AG04450 (cell line): Measurements from ENCODE around the gene LY6G6C. TPM values are rescaled to one million over a fixed set of nuclear protein-coding genes. Genes with fewer than 3 reads are reported as not detected.
"Not testable (repeated sequence)": the region's sequence is repeated elsewhere in the genome, so short reads cannot be mapped to it uniquely, and the experiment has no call there.

Source experiments
- CTCF ChIA-PET: fragments of 300-600, 350-600 bp; formaldehyde crosslinking; extraction: SDS; loops from one replicate; lab custom pipeline; 2022; ENCODE audit warnings: antibody characterized with exemption, inconsistent platforms; lab: Charles Lee
- POLR2A ChIA-PET: fragments of 350-600 bp; formaldehyde crosslinking; extraction: SDS; loops from one replicate; lab custom pipeline; 2021; ENCODE audit warnings: antibody characterized with exemption, inconsistent platforms; lab: Yijun Ruan, JAX
- DNase-seq: peaks from one replicate; pipeline ENCODE4 v3.0.0-alpha.2; 2011; ENCODE audit warnings: low read depth, low spot score
- H3K27ac ChIP-seq: one replicate; pipeline ENCODE4 v1.5.1; 2012; ENCODE audit warnings: low read depth, low read length, control low read depth
- H3K27me3 ChIP-seq: one replicate; pipeline ENCODE4 v1.6.0; 2012; ENCODE audit warnings: low read length; ENCODE audit not compliant: control insufficient read depth, insufficient read depth
- H3K4me3 ChIP-seq: 2 replicates; pipeline ENCODE4 v1.5.1; 2011; ENCODE audit warnings: mild to moderate bottlenecking, low read depth, low read length, control low read depth
- H3K9me3 ChIP-seq: 2 replicates; pipeline ENCODE4 v1.5.1; 2012; ENCODE audit warnings: low read length; ENCODE audit not compliant: control insufficient read depth, insufficient read depth
- CTCF ChIP-seq: IDR thresholded peaks from 2 replicates; pipeline ENCODE4 v1.5.1; 2011; ENCODE audit warnings: low read depth, low read length, control low read depth, inconsistent platforms
- polyA plus RNA-seq: library from polyadenylated mRNA; depleted of rRNA; stranded (reverse); fragments of >200 nt; gene quantifications from 2 replicates; pipeline ENCODE4 v1.2.3, GENCODE V29; 2011

Gene LY6G6C
- polyA plus RNA-seq, 1 experiment = not detected

GRCh38 chr6:31712296-31712695 is 9.2 kb downstream of the LY6G6C start:
- DNase-seq = no peak
- Histone ChIP-seq H3K27me3 (peaks cover 33% of the 10 kb centered on the region), H3K4me3 (no peak overlapping the region), H3K9me3 (no peaks in the 10 kb centered on the region), H3K27ac (no peak overlapping the region)
- POLR2A ChIA-PET = no interaction called here
- CTCF ChIA-PET = interaction anchor here (1.5 to 2.2 kb wide), 2 partner anchors 9 to 79 kb away, joined by 4 to 6 read pairs; partner anchors contain the start of gene ABHD16A
- TF ChIP-seq CTCF = no peak

GRCh38 chr6:31711233-31711632 is 10.3 kb downstream of the LY6G6C start:
- Histone ChIP-seq H3K27me3 (peaks cover 31% of the 10 kb centered on the region), H3K4me3 (no peak overlapping the region), H3K9me3 (no peaks in the 10 kb centered on the region), H3K27ac (no peak overlapping the region)
- DNase-seq = no peak
- ChIA-PET POLR2A (no interaction called here), CTCF (interaction anchor here (0.7 to 1.0 kb wide), 2 partner anchors 18 to 268 kb away, joined by 4 to 5 read pairs; no protein-coding TSS in a partner anchor)
- TF ChIP-seq CTCF = no peak

GRCh38 chr6:31710523-31711219 is 10.9 kb downstream of the LY6G6C start:
- H3K27me3 ChIP-seq = peaks cover 31% of the 10 kb centered on the region
- no peak for TF ChIP-seq CTCF
- ChIA-PET CTCF (interaction anchor here (0.7 to 1.0 kb wide), 2 partner anchors 19 to 269 kb away, joined by 4 to 5 read pairs; no protein-coding TSS in a partner anchor), POLR2A (no interaction called here)
- H3K4me3 ChIP-seq = no peak overlapping the region
- DNase-seq = no peak
- H3K9me3 ChIP-seq = no peaks in the 10 kb centered on the region
- no peak overlapping the region for H3K27ac ChIP-seq

GRCh38 chr6:31709157-31709556 is 12.4 kb downstream of the LY6G6C start:
- H3K4me3 ChIP-seq, H3K9me3 ChIP-seq, DNase-seq, H3K27ac ChIP-seq: not testable (repeated sequence)
- ChIA-PET CTCF (interaction anchor here (0.7 kb wide), 1 partner anchor 32 kb away, joined by 3 read pairs; no protein-coding TSS in a partner anchor), POLR2A (interaction anchor here (0.6 kb wide), 1 partner anchor 12 kb away, joined by 3 read pairs; the partner anchor contains the start of gene LY6G6C)
- peaks cover 23% of the 10 kb centered on the region for H3K27me3 ChIP-seq

- no peak for TF ChIP-seq CTCF
- Histone ChIP-seq H3K27me3 (peaks cover 19% of the 10 kb centered on the region), H3K27ac (no peak overlapping the region), H3K4me3 (no peak overlapping the region), H3K9me3 (no peaks in the 10 kb centered on the region)
- ChIA-PET POLR2A (no interaction called here), CTCF (no interaction called here)
- DNase-seq = no peak
These were observed 13.3 kb downstream of the LY6G6C start for GRCh38 chr6:31708224-31708623.
